Stimulated activated naive CD8-positive, alpha-beta T cell treated with anti-CD3 and anti-CD28 coated beads, Interleukin-15, Interleukin-2, amounts not matched to agents 100 U/mL and 50 U/mL, for 24 hours (primary cell): ENCODE data around the gene CSNK2B.

Experiments used
- ATAC-seq: fragments of 150-1000 bp; cut with Tn5 transposase; one replicate; pipeline ENCODE4 v1.10.0; 2021
- DNase-seq: peaks from one replicate; pipeline ENCODE4 v3.0.0; 2021

CSNK2B gene

DNA sequence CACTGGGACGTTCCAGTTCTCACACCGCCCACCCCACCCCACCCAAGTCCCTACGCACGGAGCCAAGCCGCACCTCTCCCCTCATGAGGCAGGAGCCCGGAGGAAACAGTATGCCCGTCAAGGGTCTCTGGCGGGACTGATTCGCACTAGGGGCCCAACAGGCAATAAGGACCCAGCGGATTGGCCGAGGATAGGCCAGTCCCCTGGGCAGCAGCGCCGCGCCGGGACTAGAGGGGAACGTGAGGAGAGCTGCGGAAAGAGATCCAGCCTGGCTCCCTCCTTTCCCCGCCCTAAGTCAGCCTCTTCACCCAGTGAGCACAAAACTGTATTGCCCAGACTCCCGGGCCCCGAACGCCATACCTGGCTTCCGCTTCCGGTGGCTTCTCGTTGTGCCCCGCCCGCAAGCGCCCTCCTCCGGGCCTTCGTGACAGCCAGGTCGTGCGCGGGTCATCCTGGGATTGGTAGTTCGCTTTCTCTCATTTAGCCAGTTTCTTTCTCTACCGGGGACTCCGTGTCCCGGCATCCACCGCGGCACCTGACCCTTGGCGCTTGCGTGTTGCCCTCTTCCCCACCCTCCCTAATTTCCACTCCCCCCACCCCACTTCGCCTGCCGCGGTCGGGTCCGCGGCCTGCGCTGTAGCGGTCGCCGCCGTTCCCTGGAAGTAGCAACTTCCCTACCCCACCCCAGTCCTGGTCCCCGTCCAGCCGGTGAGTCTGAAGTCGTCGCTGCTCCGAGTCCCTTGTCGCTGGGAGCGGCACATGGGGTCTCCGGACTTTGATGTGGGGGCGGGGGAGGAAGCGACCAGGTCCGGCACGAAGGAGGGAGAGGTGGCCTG, at the start of gene CSNK2B:
Gene CSNK2B (plus strand): TSS at position 580 of the 836 bp plus-strand sequence. CDS start 752 bp downstream, outside the sequence.
- ATAC-seq = peak; percentile 89

GRCh38 chr6:31617010-31617409, 48.9 kb upstream of the CSNK2B start:
- no peak for DNase-seq
- no peak for ATAC-seq

More for the DNA sequence above, at the start of gene CSNK2B:
- peak; percentile 98 for DNase-seq

GRCh38 chr6:31619805-31620585, 45.9 kb upstream of the CSNK2B start:
- DNase-seq (peak; percentile 97), ATAC-seq (peak; percentile 83)

GRCh38 chr6:31620586-31621319, 45.1 kb upstream of the CSNK2B start, which contains the start of gene PRRC2A:
PRRC2A (plus strand) TSS chr6:31620715; CDS start chr6:31622790, 2,075 bp downstream.
- peak; percentile 22 for ATAC-seq
- DNase-seq = peak; percentile 97

DNA sequence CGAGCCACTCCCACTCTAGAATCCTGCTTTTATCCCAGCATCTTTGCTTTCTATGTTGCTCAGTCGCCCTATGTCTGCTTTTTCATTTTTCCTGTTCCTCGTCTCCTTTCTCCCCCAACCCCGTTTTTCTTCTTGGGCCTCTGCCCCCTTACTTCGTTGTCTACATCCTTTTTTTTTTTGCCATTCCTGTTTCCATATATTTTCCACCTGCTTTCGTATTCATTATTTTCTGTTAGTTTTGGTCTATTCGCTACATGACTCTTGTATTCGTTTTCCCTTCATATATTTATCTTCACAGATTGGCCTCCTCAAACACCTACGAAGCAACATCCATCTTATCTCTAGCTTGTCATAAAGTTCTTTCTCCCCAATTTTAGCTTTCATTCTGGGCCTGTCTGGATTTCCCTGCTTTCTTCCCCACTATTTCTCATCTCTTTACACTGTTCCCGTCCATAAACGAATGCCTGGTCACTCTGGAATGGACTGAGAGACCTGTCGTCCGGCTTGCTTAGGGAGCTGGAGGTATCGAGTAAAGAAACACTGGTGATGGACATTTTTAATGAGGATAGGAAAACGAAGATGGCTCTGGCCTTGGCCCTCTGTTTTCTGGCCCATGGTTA, 44.5 kb upstream of the CSNK2B start:
- no peak for ATAC-seq
- no peak for DNase-seq

DNA sequence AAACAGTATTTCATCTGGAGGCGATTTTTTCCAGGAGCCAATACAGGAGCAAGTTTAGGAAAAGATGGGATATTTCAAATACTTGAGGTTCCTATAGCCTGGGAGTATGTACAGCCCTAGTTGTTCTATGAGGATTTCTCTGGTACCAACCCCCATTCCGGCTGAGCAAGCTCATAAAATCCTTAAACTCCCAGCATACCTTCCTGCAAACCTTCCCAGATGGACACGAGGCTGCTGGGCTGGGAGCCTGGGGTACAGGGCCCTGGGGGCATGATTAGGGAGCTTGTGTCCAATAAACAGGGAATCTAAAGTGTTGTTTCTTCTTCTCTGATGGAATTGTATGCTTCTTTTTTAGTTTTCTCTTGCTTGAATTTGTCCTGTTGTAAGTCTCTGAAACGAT, 43.9 kb upstream of the CSNK2B start:
- no peak for DNase-seq

DNA sequence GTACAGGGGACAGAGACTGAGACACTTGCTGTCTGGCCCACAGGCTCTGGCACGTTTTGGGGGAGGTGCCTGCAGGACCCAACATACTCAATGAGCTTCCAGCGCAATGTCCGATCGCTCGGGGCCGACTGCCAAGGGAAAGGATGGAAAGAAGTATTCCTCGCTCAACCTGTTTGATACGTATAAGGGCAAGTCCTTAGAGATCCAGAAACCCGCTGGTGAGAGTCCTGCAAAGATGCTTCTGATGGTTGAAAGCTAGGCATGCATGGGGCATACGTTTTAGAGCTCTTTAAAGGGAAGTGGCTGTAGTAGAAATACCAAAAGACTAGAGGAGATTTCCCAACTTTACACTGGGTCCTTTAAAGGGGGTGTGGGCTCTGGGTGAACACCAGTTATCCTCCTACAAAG, 43.2 kb upstream of the CSNK2B start:
- ATAC-seq = no peak
- no peak for DNase-seq

More for the DNA sequence above, 43.9 kb upstream of the CSNK2B start:
- ATAC-seq = no peak

- DNase-seq = no peak
- ATAC-seq = no peak
Measured at GRCh38 chr6:31624070-31624469, 41.8 kb upstream of the CSNK2B start.

GRCh38 chr6:31626952-31627351, 38.9 kb upstream of the CSNK2B start:
- no peak for DNase-seq
- no peak for ATAC-seq

- ATAC-seq = no peak
Measured at GRCh38 chr6:31627690-31628287, 38.1 kb upstream of the CSNK2B start.

DNA sequence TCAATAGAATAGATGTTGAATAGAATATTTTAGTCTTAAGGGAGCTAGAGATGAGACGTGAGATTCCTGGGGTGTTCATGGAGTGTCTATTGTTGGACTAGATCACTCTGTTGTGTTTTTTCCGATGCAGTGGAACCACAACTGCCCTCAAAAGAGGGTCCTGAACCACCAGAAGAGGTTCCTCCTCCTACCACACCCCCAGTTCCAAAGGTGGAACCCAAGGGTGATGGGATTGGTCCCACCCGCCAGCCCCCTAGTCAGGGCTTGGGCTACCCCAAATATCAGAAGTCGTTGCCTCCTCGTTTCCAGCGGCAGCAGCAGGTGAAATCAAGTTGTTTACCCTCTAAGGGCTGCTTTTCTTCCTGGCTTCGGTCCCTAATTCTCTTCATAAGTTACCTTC, 36.9 kb upstream of the CSNK2B start:
- no peak for ATAC-seq

More at GRCh38 chr6:31627690-31628287, 38.1 kb upstream of the CSNK2B start:
- DNase-seq = no peak

GRCh38 chr6:31630177-31630934, 35.5 kb upstream of the CSNK2B start:
- no peak for ATAC-seq

More for the DNA sequence above, 36.9 kb upstream of the CSNK2B start:
- DNase-seq = no peak

DNA sequence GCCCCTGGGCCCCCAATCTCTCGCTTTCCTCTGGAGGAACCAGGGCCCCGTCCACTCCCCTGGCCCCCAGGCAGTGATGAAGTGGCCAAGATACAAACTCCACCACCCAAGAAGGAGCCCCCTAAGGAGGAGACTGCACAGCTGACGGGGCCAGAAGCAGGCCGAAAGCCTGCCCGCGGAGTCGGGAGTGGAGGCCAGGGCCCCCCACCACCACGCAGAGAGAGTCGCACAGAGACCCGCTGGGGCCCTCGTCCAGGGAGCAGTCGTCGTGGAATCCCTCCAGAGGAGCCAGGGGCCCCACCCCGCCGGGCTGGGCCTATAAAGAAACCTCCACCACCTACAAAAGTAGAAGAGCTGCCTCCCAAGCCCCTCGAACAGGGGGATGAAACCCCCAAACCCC, 34.7 kb upstream of the CSNK2B start:
- DNase-seq (no peak), ATAC-seq (no peak)

More at GRCh38 chr6:31630177-31630934, 35.5 kb upstream of the CSNK2B start:
- DNase-seq = no peak

- ATAC-seq (no peak), DNase-seq (no peak)
Measured at GRCh38 chr6:31631681-31632278, 34.1 kb upstream of the CSNK2B start.

- ATAC-seq (no peak), DNase-seq (no peak)
Measured at GRCh38 chr6:31632279-31632946, 33.5 kb upstream of the CSNK2B start.

GRCh38 chr6:31633447-31633846, 32.4 kb upstream of the CSNK2B start:
- ATAC-seq (no peak), DNase-seq (no peak)

DNA sequence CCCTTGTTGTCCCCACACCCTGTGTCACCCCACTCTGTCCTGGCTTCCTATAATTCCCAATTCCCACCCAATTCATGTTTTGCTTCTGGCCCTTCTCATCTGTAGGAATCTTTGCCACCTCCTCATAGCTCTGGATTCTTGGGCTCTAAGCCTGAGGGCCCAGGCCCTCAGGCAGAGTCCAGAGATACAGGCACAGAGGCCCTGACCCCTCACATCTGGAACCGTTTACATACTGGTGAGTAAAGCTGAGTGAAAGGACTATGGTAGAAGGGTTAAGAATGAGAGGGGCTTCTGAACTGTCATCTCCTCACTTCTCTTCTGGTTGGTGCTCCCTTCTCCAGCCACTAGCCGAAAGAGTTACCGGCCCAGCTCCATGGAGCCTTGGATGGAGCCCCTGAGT, 31.7 kb upstream of the CSNK2B start:
- DNase-seq (no peak), ATAC-seq (no peak)

DNA sequence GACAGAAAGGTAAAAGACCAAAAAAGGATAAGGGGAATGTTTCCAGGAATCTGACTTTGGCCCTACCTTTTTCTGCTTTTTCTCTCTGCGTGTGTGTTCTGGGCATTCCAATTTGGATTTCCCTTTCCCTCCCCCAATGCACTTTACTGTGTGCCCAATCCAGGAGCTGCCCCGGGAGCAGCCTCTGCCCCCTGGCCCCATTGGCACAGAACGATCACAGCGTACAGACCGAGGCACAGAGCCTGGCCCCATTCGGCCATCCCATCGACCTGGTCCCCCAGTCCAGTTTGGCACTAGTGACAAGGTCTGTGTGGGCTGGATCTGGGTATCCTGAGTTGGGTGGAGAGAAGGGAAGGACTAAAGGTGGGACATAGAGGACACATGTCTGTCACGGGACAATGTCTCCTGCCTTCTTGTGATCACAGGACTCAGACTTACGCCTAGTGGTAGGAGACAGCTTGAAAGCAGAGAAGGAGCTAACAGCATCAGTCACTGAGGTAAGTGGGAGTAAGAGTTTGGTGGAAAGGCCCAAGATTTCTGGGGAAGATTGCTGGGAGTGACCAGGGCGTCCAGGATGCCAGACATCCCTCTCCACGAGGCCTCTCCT, 30.8 kb upstream of the CSNK2B start:
- ATAC-seq = no peak
- DNase-seq = no peak
